ENCODE measurements around the gene NCF4.

The NCF4 gene

DNA sequence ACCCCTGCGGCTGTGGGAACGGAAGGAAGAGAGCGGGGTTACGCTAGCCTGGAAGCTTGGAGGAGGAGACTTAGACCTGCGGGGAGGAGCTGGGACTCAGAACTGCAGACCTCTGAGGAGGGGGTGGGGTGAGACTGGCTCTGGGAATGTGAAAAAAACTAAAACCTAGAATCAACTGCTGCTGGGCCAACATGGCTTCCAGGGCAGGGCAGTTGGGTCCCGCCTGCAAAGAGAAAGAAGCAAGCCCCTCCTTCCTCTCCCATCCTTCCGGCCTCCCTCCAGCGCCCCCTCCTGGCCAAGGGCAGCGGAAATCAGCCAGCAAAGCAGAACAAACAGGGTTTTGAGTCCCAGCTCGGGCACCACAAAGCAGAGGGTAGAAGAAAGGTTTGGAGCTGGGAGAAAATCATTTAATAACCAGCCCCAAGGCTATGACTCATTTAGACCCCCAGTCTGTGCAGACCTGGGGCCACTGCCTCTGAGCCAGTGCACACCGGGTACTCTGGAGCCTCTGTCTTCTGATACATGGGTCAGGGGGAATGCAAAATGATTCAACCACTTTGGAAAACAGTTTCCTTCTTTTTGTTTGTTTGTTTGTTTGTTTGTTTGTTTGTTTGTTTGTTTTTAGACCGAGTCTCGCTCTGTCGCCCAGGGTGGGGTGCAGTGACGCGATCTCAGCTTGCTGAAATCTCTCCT lies 7.3 kb upstream of the NCF4 start (continued):
- TF ChIP-seq, protein P1, sequence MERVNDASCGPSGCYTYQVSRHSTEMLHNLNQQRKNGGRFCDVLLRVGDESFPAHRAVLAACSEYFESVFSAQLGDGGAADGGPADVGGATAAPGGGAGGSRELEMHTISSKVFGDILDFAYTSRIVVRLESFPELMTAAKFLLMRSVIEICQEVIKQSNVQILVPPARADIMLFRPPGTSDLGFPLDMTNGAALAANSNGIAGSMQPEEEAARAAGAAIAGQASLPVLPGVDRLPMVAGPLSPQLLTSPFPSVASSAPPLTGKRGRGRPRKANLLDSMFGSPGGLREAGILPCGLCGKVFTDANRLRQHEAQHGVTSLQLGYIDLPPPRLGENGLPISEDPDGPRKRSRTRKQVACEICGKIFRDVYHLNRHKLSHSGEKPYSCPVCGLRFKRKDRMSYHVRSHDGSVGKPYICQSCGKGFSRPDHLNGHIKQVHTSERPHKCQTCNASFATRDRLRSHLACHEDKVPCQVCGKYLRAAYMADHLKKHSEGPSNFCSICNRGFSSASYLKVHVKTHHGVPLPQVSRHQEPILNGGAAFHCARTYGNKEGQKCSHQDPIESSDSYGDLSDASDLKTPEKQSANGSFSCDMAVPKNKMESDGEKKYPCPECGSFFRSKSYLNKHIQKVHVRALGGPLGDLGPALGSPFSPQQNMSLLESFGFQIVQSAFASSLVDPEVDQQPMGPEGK (CRISPR knock-in tag; IDR thresholded peaks at IDR 0.05; ENCODE audit: borderline replicate concordance) = no peak

DNA sequence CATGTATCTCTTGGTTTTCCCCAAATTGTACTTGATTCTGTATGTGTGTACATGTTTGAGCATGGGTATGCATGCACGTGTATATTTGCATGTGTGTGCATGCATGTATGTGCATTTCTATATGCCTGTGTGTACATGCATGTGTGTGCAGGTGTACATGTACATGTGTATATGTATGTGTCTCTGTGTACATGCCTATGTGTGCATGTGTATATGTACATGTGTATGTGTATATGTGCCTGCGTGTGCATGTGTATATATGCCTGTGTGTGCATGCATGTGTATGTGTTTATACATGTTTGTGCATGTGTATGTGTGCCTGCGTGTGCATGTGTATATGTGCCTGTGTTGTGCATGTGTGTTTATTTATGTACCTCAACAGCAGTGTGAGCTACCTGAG lies 5.3 kb upstream of the NCF4 start:
- no peak for ATAC-seq
- no peak for TF ChIP-seq ARNTL (CRISPR knock-in tag; IDR thresholded peaks at IDR 0.05; ENCODE audit: borderline replicate concordance, low read depth)
- no peak for TF ChIP-seq TOX (CRISPR knock-in tag; IDR thresholded peaks at IDR 0.05; ENCODE audit: borderline replicate concordance)
- TF ChIP-seq GLIS3 (CRISPR knock-in tag; IDR thresholded peaks at IDR 0.05) = no peak
- TF ChIP-seq ZNF565 (CRISPR knock-in tag; conservative IDR thresholded peaks at IDR 0.05; ENCODE audit: low read depth) = no peak
- no peak for TF ChIP-seq ISL1 (CRISPR knock-in tag; IDR thresholded peaks at IDR 0.05)
- no peak for TF ChIP-seq ZC3H10 (CRISPR knock-in tag; IDR thresholded peaks at IDR 0.05)
- TF ChIP-seq SNAI2 (CRISPR knock-in tag; IDR thresholded peaks at IDR 0.05) = no peak
- TF ChIP-seq, protein P1 (CRISPR knock-in tag; IDR thresholded peaks at IDR 0.05; ENCODE audit: borderline replicate concordance) = no peak
- no peak for TF ChIP-seq ZNF8 (CRISPR knock-in tag; IDR thresholded peaks at IDR 0.05)
- no peak for TF ChIP-seq ZFP3 (CRISPR knock-in tag; IDR thresholded peaks at IDR 0.05)
- TF ChIP-seq ZNF70 (CRISPR knock-in tag; IDR thresholded peaks at IDR 0.05) = no peak
- no peak for TF ChIP-seq TCF4 (CRISPR knock-in tag; IDR thresholded peaks at IDR 0.05; ENCODE audit: borderline replicate concordance)
- no peak for TF ChIP-seq PPARA (CRISPR knock-in tag; IDR thresholded peaks at IDR 0.05; ENCODE audit: borderline replicate concordance)
- no peak for TF ChIP-seq RARB (CRISPR knock-in tag; IDR thresholded peaks at IDR 0.05)
- TF ChIP-seq ESRRG (CRISPR knock-in tag; IDR thresholded peaks at IDR 0.05) = no peak
- TF ChIP-seq CSDC2 (CRISPR knock-in tag; IDR thresholded peaks at IDR 0.05) = no peak
- no peak for TF ChIP-seq OSR1 (CRISPR knock-in tag; IDR thresholded peaks at IDR 0.05)
- TF ChIP-seq, protein P2, sequence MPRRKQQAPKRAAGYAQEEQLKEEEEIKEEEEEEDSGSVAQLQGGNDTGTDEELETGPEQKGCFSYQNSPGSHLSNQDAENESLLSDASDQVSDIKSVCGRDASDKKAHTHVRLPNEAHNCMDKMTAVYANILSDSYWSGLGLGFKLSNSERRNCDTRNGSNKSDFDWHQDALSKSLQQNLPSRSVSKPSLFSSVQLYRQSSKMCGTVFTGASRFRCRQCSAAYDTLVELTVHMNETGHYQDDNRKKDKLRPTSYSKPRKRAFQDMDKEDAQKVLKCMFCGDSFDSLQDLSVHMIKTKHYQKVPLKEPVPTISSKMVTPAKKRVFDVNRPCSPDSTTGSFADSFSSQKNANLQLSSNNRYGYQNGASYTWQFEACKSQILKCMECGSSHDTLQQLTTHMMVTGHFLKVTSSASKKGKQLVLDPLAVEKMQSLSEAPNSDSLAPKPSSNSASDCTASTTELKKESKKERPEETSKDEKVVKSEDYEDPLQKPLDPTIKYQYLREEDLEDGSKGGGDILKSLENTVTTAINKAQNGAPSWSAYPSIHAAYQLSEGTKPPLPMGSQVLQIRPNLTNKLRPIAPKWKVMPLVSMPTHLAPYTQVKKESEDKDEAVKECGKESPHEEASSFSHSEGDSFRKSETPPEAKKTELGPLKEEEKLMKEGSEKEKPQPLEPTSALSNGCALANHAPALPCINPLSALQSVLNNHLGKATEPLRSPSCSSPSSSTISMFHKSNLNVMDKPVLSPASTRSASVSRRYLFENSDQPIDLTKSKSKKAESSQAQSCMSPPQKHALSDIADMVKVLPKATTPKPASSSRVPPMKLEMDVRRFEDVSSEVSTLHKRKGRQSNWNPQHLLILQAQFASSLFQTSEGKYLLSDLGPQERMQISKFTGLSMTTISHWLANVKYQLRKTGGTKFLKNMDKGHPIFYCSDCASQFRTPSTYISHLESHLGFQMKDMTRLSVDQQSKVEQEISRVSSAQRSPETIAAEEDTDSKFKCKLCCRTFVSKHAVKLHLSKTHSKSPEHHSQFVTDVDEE (CRISPR knock-in tag; IDR thresholded peaks at IDR 0.05) = no peak
- no peak for TF ChIP-seq ZFP30 (CRISPR knock-in tag; IDR thresholded peaks at IDR 0.05)
- no peak for TF ChIP-seq BACH2 (CRISPR knock-in tag; IDR thresholded peaks at IDR 0.05; ENCODE audit: borderline replicate concordance)

DNA sequence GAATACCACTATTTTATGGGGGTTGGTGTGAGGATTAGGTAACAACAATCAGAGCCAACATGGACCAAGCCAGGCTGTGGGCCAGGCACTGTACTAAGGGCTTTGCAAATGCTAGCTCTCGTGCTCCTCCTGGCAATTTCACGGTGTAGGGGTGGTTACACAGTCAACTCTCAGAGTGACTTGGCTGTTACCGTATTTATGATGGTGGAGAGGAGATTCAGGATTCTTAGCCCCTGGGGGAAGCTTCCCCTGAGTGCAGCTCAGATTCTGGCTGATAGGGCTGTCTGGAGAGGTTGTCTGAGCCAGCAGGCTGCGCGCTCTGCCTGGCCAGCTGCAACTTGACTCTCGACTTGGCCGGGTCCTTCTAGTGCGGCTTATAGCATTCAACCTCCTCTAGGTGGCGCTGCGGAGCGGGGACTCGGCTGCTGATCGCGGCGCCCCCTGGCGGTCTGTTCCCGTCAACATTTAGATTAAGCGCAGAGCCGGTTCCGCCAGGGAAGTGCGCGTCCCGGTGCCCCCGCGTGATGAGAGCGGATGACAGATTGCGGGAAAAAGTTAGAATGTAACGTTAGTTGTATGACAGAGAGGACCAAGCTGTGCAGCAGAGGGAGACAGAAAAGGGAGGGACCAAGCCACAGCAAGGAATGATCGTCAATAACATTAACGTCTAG lies 4.5 kb upstream of the NCF4 start:
- ATAC-seq = peak; percentile 98
- peak; percentile 79; the same call in 1 of the 2 replicates for TF ChIP-seq ZNF70 (CRISPR knock-in tag; IDR thresholded peaks at IDR 0.05)
- TF ChIP-seq, protein P2 (CRISPR knock-in tag; IDR thresholded peaks at IDR 0.05) = no peak
